PC-9 (cell line): Measurements from ENCODE around the gene LCE2C. TPM values are rescaled to one million over a fixed set of nuclear protein-coding genes. Genes with fewer than 3 reads are reported as not detected.

Experiments
- BruUV-seq: library from RNA; stranded (reverse); fragments of 400-500 nt; replicated peaks from 2 replicates; lab custom pipeline; 2021; lab: Mats Ljungman, UMichigan
- CTCF ChIA-PET: fragments of 300-600 bp; sonication (Branson Sonifier 250); formaldehyde crosslinking; loops from one replicate; lab custom pipeline; 2022; ENCODE audit warnings: antibody characterized with exemption; lab: Charles Lee
- POLR2A ChIA-PET: fragments of 300-600 bp; sonication (Branson Sonifier 250); formaldehyde crosslinking; loops from one replicate; lab custom pipeline; 2022; ENCODE audit warnings: antibody characterized with exemption; ENCODE audit not compliant: unreplicated experiment; lab: Charles Lee
- DNase-seq, 2 experiments: peaks; one replicate each; pipeline versions ENCODE4 v3.0.0 to v3.0.0-alpha.2; 2015 to 2022; ENCODE audit warnings: mixed read lengths in 1 of 2
- H2AFZ ChIP-seq: fragments of 200-600 bp; sonication (generic); 2 replicates; pipeline ENCODE4 v1.8.1; 2017; ENCODE audit warnings: antibody characterized with exemption
- H3F3A ChIP-seq: fragments of 200-600 bp; sonication (generic); 2 replicates; pipeline ENCODE4 v1.8.1; 2017; ENCODE audit warnings: antibody characterized with exemption, mild to moderate bottlenecking, low read depth; ENCODE audit not compliant: insufficient read depth
- H3K27ac ChIP-seq: fragments of 200-600 bp; sonication (generic); 2 replicates; pipeline ENCODE4 v1.6.1; 2016; ENCODE audit warnings: mixed run types
- H3K27me3 ChIP-seq: fragments of 200-600 bp; sonication (generic); 2 replicates; pipeline ENCODE4 v1.6.1; 2016; ENCODE audit warnings: low read depth, mixed run types; ENCODE audit not compliant: insufficient read depth
- H3K36me3 ChIP-seq: fragments of 200-600 bp; sonication (generic); 2 replicates; pipeline ENCODE4 v1.6.1; 2016; ENCODE audit warnings: low read depth, mixed run types
- H3K4me1 ChIP-seq: fragments of 200-600 bp; sonication (generic); replicated peaks from 2 replicates; pipeline ENCODE4 v1.6.1; 2016; ENCODE audit warnings: mixed run types; ENCODE audit not compliant: insufficient read depth
- H3K4me2 ChIP-seq: fragments of 200-600 bp; sonication (generic); 2 replicates; pipeline ENCODE4 v1.6.1; 2017; ENCODE audit warnings: mixed run types
- H3K4me3 ChIP-seq: fragments of 200-600 bp; sonication (generic); 2 replicates; pipeline ENCODE4 v1.6.1; 2016; ENCODE audit warnings: mixed run types
- H3K79me2 ChIP-seq: fragments of 200-600 bp; sonication (generic); 2 replicates; pipeline ENCODE4 v1.6.1; 2017; ENCODE audit warnings: low read depth, mixed run types
- H3K9me2 ChIP-seq: fragments of 200-600 bp; sonication (generic); 2 replicates; pipeline ENCODE4 v1.8.1; 2017; ENCODE audit warnings: mild to moderate bottlenecking; ENCODE audit not compliant: insufficient read depth
- H3K9me3 ChIP-seq: fragments of 200-600 bp; sonication (generic); 2 replicates; pipeline ENCODE4 v1.8.1; 2016; ENCODE audit warnings: low read depth; ENCODE audit not compliant: insufficient read depth
- H4K20me1 ChIP-seq: fragments of 200-600 bp; sonication (generic); 2 replicates; pipeline ENCODE4 v1.8.1; 2017; ENCODE audit not compliant: insufficient read depth
- EZH2 ChIP-seq: fragments of 200-600 bp; sonication (generic); IDR thresholded peaks from 2 replicates; pipeline ENCODE4 v1.8.0; 2017; ENCODE audit warnings: antibody characterized with exemption, low read depth
- intact Hi-C: fragments of 100-400 bp; cut with micrococcal nuclease; formaldehyde crosslinking; loops from one replicate; pipeline ENCODE4 v1.10.0; 2022; ENCODE audit not compliant: unreplicated experiment
- total RNA-seq: library from RNA; stranded (reverse); gene quantifications from 2 replicates; pipeline ENCODE4 v1.2.3, GENCODE V29; 2021
- TF ChIP-seq, protein P1 (sequence below): fragments of 200-600 bp; sonication (generic); conservative IDR thresholded peaks from 2 replicates; pipeline ENCODE4 v1.6.1; 2017; ENCODE audit warnings: mixed run types, antibody characterized with exemption, mild to moderate bottlenecking, moderate library complexity

The LCE2C gene
- total RNA-seq, 1 experiment from 2014 or later, result not detected

DNA sequence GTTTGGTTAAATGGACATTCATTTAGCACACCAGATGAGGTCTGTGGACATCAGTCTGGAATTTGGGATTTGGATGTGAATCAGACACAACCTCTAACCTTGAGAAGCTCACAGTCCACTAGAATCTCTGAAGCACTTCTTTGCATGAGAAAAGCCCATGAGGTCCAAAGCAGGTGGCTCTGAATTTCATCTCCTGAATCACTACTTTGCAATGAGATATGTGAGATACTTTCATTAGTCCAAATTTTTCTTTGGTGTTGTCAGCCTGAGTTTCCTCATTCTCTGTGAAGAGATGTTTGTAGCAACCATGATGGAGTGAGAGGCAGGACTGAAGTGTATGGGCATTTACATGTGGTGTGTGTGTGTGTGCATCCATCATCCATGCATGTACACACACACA lies 28.4 kb upstream of the LCE2C start:
- H3K27me3 ChIP-seq, result peaks cover 9% of the 10 kb centered on the region
- H3K79me2 ChIP-seq, result no peaks in the 10 kb centered on the region
- H3F3A ChIP-seq, result no peaks in the 10 kb centered on the region
- H3K27ac ChIP-seq, result no peak overlapping the region
- no peak for TF ChIP-seq EZH2
- TF ChIP-seq, protein P1, sequence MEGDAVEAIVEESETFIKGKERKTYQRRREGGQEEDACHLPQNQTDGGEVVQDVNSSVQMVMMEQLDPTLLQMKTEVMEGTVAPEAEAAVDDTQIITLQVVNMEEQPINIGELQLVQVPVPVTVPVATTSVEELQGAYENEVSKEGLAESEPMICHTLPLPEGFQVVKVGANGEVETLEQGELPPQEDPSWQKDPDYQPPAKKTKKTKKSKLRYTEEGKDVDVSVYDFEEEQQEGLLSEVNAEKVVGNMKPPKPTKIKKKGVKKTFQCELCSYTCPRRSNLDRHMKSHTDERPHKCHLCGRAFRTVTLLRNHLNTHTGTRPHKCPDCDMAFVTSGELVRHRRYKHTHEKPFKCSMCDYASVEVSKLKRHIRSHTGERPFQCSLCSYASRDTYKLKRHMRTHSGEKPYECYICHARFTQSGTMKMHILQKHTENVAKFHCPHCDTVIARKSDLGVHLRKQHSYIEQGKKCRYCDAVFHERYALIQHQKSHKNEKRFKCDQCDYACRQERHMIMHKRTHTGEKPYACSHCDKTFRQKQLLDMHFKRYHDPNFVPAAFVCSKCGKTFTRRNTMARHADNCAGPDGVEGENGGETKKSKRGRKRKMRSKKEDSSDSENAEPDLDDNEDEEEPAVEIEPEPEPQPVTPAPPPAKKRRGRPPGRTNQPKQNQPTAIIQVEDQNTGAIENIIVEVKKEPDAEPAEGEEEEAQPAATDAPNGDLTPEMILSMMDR, result no peak
- H3K9me3 ChIP-seq, result no peaks in the 10 kb centered on the region
- ChIA-PET POLR2A (no interaction called here), CTCF (no interaction called here)
- BruUV-seq, result no TSS peak
- no peak overlapping the region for H3K4me3 ChIP-seq
- no peaks in the 10 kb centered on the region for H3K4me1 ChIP-seq
- no peaks in the 10 kb centered on the region for H3K9me2 ChIP-seq
- no peaks in the 10 kb centered on the region; the same call in 1 of the 2 replicates for H4K20me1 ChIP-seq
- no peak overlapping the region for H3K4me2 ChIP-seq
- H2AFZ ChIP-seq, result no peak overlapping the region
- DNase-seq, result no peak
- intact Hi-C loops, result no loop called here
- no peaks in the 10 kb centered on the region for H3K36me3 ChIP-seq

DNA sequence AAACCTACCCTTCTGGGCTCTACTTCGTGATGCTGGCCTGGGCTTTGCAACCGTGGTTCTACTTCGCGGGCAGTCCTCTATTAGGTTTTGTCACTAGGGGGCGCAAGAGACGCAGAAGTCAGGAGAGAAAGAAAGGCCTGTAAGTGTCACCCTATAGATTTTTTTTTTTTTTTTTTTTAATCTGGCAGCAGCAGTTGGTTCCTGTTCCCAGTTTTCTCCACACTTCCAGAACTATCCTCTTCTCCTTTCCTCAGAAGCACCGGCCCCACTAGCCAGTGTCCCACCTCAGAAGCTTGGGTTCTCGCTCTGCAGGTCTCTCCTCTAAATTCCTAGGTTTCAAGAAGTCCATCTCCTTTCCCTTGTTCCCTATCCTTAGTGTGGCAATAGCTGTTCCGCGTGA lies 21.0 kb upstream of the LCE2C start:
- Histone ChIP-seq H3K4me3 (no peak overlapping the region), H2AFZ (no peak overlapping the region), H3K9me2 (no peaks in the 10 kb centered on the region), H3K4me1 (no peaks in the 10 kb centered on the region), H3K4me2 (no peak overlapping the region), H3K27me3 (peaks cover 15% of the 10 kb centered on the region), H3F3A (no peaks in the 10 kb centered on the region), H3K79me2 (no peaks in the 10 kb centered on the region), H3K27ac (no peak overlapping the region), H4K20me1 (no peaks in the 10 kb centered on the region; the same call in 1 of the 2 replicates), H3K36me3 (no peaks in the 10 kb centered on the region), H3K9me3 (no peaks in the 10 kb centered on the region; the same call in 1 of the 2 replicates)
- POLR2A ChIA-PET, result no interaction called here
- BruUV-seq, result no TSS peak
- peak; percentile 36 to 56 for DNase-seq
- intact Hi-C loops, result no loop called here
- CTCF ChIA-PET, result no interaction called here
- no peak for TF ChIP-seq EZH2
- TF ChIP-seq, protein P1, result peak; percentile 85

DNA sequence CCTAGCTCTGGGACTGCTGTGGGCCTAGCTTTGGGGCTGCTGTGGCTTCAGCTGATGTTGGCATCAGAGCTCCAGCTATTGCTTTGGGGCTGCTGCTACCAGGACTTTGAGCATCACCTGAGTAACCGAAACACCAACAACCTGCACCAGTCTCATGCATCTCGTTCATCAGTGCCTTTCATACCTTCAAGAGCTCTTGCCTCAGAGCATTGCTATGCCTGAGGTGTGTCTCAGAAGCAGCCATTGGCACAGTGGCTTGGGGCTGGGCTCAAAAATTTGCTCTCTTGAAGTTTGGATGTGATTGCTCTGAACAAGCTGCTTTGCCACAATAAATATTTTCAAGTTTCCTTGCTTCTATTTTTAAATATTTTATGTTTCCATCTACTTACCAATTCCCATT lies 18.6 kb upstream of the LCE2C start:
- no peak for DNase-seq
- no peak for TF ChIP-seq EZH2
- TF ChIP-seq, protein P1, result no peak
- H3K27me3 ChIP-seq, result peaks cover 22% of the 10 kb centered on the region
- no peak overlapping the region for H3K27ac ChIP-seq
- POLR2A ChIA-PET, result no interaction called here
- CTCF ChIA-PET, result no interaction called here
- no peaks in the 10 kb centered on the region; the same call in 1 of the 2 replicates for H3K9me3 ChIP-seq
- no peaks in the 10 kb centered on the region for H3F3A ChIP-seq
- no peaks in the 10 kb centered on the region for H3K9me2 ChIP-seq
- H3K4me3 ChIP-seq, result no peak overlapping the region
- no peaks in the 10 kb centered on the region for H3K79me2 ChIP-seq
- intact Hi-C loops, result no loop called here
- H3K4me2 ChIP-seq, result no peak overlapping the region
- H2AFZ ChIP-seq, result no peak overlapping the region
- H3K36me3 ChIP-seq, result no peaks in the 10 kb centered on the region
- no peaks in the 10 kb centered on the region for H3K4me1 ChIP-seq
- BruUV-seq, result no TSS peak
- H4K20me1 ChIP-seq, result no peaks in the 10 kb centered on the region; the same call in 1 of the 2 replicates
